Mesendoderm (in vitro differentiated cells): ENCODE results near the gene TSSK3.

Experiments
- DNase-seq: peaks from one replicate; pipeline ENCODE4 v3.0.0; 2013
- H2AK5ac ChIP-seq: 2 replicates; pipeline ENCODE4 v1.6.1; 2013; ENCODE audit warnings: low read length, inconsistent platforms
- H2BK120ac ChIP-seq: 2 replicates; pipeline ENCODE4 v1.6.1; 2013; ENCODE audit warnings: low read depth, mild to moderate bottlenecking, low read length, moderate library complexity, mixed read lengths
- H2BK15ac ChIP-seq: replicated peaks from 2 replicates; pipeline ENCODE4 v1.6.1; 2013; ENCODE audit warnings: low read depth, mild to moderate bottlenecking, moderate library complexity
- H2BK5ac ChIP-seq: 2 replicates; pipeline ENCODE4 v1.6.1; 2013; ENCODE audit warnings: low read length, inconsistent platforms
- H3K18ac ChIP-seq: 2 replicates; pipeline ENCODE4 v1.6.1; 2013; ENCODE audit warnings: mild to moderate bottlenecking, low read length, mixed read lengths
- H3K23ac ChIP-seq: one replicate; pipeline ENCODE4 v1.6.1; 2013; ENCODE audit warnings: low read length
- H3K27ac ChIP-seq: 2 replicates; pipeline ENCODE4 v1.5.1; 2013; ENCODE audit warnings: low read depth, mild to moderate bottlenecking, inconsistent platforms, low read length, moderate library complexity
- H3K27me3 ChIP-seq: 2 replicates; pipeline ENCODE4 v1.6.1; 2013; ENCODE audit warnings: low read length, control low read depth, mild to moderate bottlenecking, inconsistent platforms; ENCODE audit not compliant: insufficient read depth, poor library complexity
- H3K36me3 ChIP-seq: 2 replicates; pipeline ENCODE4 v1.6.1; 2013; ENCODE audit warnings: low read length, inconsistent platforms; ENCODE audit not compliant: control insufficient read depth, insufficient read depth
- H3K4ac ChIP-seq: one replicate; pipeline ENCODE4 v1.6.1; 2013; ENCODE audit warnings: low read depth, mild to moderate bottlenecking, low read length, moderate library complexity
- H3K4me1 ChIP-seq: 2 replicates; pipeline ENCODE4 v1.6.1; 2013; ENCODE audit warnings: low read depth, low read length, inconsistent platforms; ENCODE audit not compliant: control insufficient read depth
- H3K4me2 ChIP-seq: 2 replicates; pipeline ENCODE4 v1.6.1; 2013; ENCODE audit warnings: low read length
- H3K4me3 ChIP-seq: 2 replicates; pipeline ENCODE4 v1.5.1; 2013; ENCODE audit warnings: mild to moderate bottlenecking, low read length
- H3K56ac ChIP-seq: one replicate; pipeline ENCODE4 v1.6.1; 2013; ENCODE audit warnings: low read length
- H3K79me1 ChIP-seq: 2 replicates; pipeline ENCODE4 v1.6.1; 2013; ENCODE audit warnings: low read length, inconsistent platforms
- H3K79me2 ChIP-seq: 2 replicates; pipeline ENCODE4 v1.6.1; 2013; ENCODE audit warnings: mild to moderate bottlenecking, low read length; ENCODE audit not compliant: control insufficient read depth, insufficient read depth
- H3K9ac ChIP-seq: 2 replicates; pipeline ENCODE4 v1.6.1; 2013; ENCODE audit warnings: low read length, inconsistent platforms
- H4K5ac ChIP-seq: one replicate; pipeline ENCODE4 v1.6.1; 2013; ENCODE audit warnings: low read length
- H4K8ac ChIP-seq: one replicate; pipeline ENCODE4 v1.6.1; 2013; ENCODE audit warnings: low read depth, mild to moderate bottlenecking, control low read depth, low read length, moderate library complexity
- WGBS: extraction: QIAGEN DNeasy Blood & Tissue Kit; methylation state at CpG from one replicate; pipeline ENCODE4 v1.1.7; 2013; ENCODE audit warnings: low lambda C conversion rate, missing lambda C conversion rate; ENCODE audit not compliant: insufficient coverage; ENCODE audit errors: extremely low coverage; 5-methylcytosine and 5-hydroxymethylcytosine counted together

TSSK3 gene

DNA sequence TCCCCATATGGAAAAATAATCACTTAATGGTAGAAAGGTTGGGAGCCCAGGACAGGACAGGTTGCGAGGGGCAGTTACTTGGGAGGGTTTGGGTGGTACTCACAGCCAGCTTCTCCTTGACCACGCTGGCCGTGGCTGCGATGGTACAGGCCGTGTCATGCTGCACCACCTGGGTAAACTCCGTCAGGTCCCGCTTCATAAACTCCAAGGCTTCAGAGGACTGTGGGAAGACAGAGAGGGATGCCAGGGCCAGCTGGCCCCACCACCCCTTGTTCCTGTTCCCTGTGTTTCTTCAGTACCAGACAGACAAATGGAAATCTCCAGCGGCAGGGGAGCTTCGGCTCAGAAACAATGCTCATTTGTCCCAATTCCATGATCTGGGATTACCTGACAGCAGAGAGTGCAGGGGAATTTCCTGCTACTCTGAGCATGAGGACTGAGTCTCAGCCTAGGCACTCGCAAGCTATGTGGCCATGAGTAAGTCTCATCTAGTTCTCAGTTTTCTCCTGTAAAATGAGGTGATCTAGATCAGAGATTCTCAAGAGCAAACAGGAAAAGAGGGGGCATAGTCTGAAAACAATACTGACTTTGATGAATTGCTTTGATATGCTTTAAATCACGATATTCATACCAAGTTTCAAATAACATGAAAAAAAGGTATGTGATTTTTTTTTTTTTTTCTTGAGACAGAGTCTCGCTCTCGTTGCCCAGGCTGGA is 24.5 kb downstream of the TSSK3 start:
- Histone ChIP-seq H3K9ac (no peak overlapping the region), H3K27me3 (no peaks in the 10 kb centered on the region), H2BK120ac (no peak overlapping the region), H3K4ac (no peak overlapping the region), H2BK5ac (no peak overlapping the region), H3K79me1 (peaks cover 10% of the 10 kb centered on the region), H3K4me1 (no peaks in the 10 kb centered on the region), H3K18ac (no peak overlapping the region), H4K8ac (no peak overlapping the region), H3K4me3 (no peak overlapping the region), H3K36me3 (peaks cover 17% of the 10 kb centered on the region), H2AK5ac (no peak overlapping the region), H3K4me2 (no peak overlapping the region), H4K5ac (no peak overlapping the region), H3K23ac (no peak overlapping the region), H3K27ac (no peak overlapping the region), H3K56ac (no peak overlapping the region), H3K79me2 (peaks cover 2% of the 10 kb centered on the region), H2BK15ac (no peak overlapping the region)
- no CpG with 5 or more reads among the region's 13 CpGs for WGBS
- no peak for DNase-seq

DNA sequence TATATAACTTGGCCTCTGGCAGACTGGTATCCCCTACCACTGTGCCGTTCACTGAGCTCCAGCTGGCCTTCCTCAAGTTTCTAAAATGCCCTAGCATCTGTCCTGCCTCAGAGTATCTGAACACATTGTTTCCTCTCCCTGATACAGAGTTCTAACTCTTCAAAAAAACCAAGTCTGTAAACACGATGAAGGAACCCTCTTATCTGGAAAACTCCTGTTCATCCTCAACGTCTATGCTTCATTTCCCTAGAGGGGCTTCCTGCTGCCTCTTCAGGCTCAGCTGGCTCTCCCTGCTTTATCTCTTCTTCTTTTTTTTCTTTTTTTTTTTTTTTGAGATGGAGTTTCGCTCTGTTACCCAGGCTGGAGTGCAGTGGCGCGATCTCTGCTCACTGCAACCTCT is 26.3 kb downstream of the TSSK3 start:
- no peak overlapping the region for H3K18ac ChIP-seq
- WGBS: no CpG with 5 or more reads among the region's 6 CpGs
- peaks cover 17% of the 10 kb centered on the region for H3K36me3 ChIP-seq
- peaks cover 19% of the 10 kb centered on the region for H3K79me1 ChIP-seq
- no peak for DNase-seq
- H3K27me3 ChIP-seq: no peaks in the 10 kb centered on the region
- H4K5ac ChIP-seq: no peak overlapping the region
- no peak overlapping the region for H3K4me3 ChIP-seq
- no peak overlapping the region for H3K56ac ChIP-seq
- no peak overlapping the region for H2BK15ac ChIP-seq
- H2AK5ac ChIP-seq: no peak overlapping the region
- peaks cover 11% of the 10 kb centered on the region for H3K79me2 ChIP-seq
- no peak overlapping the region for H3K4ac ChIP-seq
- H3K9ac ChIP-seq: no peak overlapping the region
- H3K23ac ChIP-seq: no peak overlapping the region
- H3K27ac ChIP-seq: no peak overlapping the region
- H4K8ac ChIP-seq: no peak overlapping the region
- H2BK5ac ChIP-seq: no peak overlapping the region
- H2BK120ac ChIP-seq: no peak overlapping the region
- H3K4me2 ChIP-seq: no peak overlapping the region
- H3K4me1 ChIP-seq: peaks cover 5% of the 10 kb centered on the region

DNA sequence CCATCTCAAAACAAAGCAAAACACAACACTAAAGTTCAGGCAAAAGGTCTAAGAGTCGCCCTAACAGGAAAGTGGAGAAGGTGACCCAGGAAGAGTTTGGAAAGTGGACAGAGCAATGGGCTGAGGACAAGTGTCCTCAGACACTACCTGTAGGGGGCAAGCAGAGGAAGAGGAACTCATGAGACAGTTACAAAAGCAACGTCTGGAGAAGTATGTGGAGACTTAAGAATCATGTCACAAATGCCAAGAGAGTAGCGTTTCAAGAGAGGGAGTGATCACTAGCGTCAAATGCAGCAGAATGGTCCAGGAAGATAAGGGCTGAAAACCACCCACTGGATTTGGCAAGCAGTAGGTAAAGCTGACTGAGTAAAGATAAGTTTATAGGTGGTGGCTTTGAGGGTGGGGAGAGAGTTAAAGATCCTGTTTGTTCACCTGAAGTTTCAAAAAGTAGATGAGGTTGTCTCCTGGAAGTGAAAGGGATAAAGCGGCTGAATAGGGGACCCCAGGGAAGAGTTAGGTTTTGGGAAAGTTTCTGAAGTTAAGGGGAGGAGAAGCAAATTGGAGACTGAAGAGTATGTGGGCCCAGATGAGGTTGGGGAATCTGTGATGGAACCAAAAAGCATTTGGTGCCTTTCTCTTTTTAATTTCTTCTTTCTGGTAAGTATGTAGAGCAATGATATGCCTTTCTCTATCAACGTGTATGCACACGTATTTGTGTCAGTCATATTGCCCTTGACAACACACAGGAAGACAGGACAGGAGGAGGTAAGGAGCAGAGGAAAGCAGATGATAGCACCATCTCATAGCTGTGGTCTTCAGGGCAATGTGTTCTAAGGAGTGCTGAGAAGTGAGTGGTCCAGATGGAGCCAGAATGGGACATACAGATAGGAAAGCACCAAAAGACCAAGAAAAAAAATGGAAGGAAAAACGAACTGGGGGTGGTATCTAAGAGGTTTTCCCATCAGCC is 28.8 kb downstream of the TSSK3 start:
- H3K4me1 ChIP-seq: peaks cover 5% of the 10 kb centered on the region
- no peak overlapping the region for H2BK15ac ChIP-seq
- H3K4me3 ChIP-seq: no peak overlapping the region
- H4K5ac ChIP-seq: no peak overlapping the region
- no peak overlapping the region for H2AK5ac ChIP-seq
- no peak overlapping the region for H3K23ac ChIP-seq
- no peak overlapping the region for H3K4me2 ChIP-seq
- peaks cover 9% of the 10 kb centered on the region for H3K36me3 ChIP-seq
- no peak overlapping the region for H2BK120ac ChIP-seq
- no peak overlapping the region for H3K9ac ChIP-seq
- H3K4ac ChIP-seq: no peak overlapping the region
- H3K56ac ChIP-seq: no peak overlapping the region
- H3K18ac ChIP-seq: no peak overlapping the region
- no peaks in the 10 kb centered on the region for H3K27me3 ChIP-seq
- H2BK5ac ChIP-seq: no peak overlapping the region
- peaks cover 14% of the 10 kb centered on the region for H3K79me2 ChIP-seq
- H3K79me1 ChIP-seq: peaks cover 22% of the 10 kb centered on the region
- WGBS: no CpG with 5 or more reads among the region's 8 CpGs
- DNase-seq: no peak
- no peak overlapping the region for H3K27ac ChIP-seq
- no peak overlapping the region for H4K8ac ChIP-seq

DNA sequence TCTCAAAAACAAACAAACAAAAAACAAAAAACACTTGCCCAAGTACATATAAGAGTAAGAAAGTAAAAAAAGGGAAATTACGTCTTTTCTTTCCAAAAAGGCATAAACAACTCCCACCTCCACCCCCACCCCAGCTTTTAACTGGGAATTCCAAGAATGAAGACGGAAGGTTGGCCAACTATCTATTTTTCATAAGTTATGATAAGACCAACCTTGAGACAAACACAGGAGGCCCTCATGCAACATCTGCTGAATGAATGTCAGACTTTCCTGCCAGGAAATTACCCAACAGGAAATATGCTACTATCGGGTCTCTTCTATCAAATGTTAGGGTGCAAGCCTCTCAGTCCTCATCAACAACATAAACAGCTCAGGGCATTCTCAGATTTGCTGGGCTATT is 30.0 kb downstream of the TSSK3 start:
- Histone ChIP-seq H3K4me3 (no peak overlapping the region), H2BK15ac (no peak overlapping the region), H3K4me1 (peaks cover 5% of the 10 kb centered on the region)

DNA sequence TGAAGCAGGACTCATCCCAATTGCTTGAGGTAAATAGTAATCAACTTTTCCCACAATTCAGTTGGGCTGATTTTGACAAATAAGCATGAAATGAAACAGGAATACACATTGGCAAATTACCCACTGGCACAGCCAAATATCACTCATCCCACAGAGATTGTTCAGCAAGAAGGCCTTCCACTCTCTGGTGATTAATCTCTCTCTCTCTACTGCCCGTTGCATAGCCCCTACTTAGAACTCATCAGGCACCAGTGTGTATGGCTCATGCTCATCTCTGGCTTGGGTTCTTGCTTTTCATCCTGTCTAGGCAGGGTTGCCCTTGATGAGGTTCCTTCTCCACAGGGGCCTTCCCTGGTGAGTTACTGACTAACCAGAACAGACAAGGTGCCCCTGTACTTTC is 30.8 kb downstream of the TSSK3 start:
- H2BK120ac ChIP-seq: no peak overlapping the region
- no peak overlapping the region for H2BK5ac ChIP-seq
- peak overlapping the region; percentile 47 for H3K56ac ChIP-seq
- no peak overlapping the region for H4K5ac ChIP-seq
- DNase-seq: no peak
- no peak overlapping the region for H2BK15ac ChIP-seq
- H3K36me3 ChIP-seq: peaks cover 4% of the 10 kb centered on the region
- H3K18ac ChIP-seq: no peak overlapping the region
- no peak overlapping the region for H3K23ac ChIP-seq
- peak overlapping the region; percentile 88 for H3K9ac ChIP-seq
- H3K4me1 ChIP-seq: peaks cover 5% of the 10 kb centered on the region
- H4K8ac ChIP-seq: no peak overlapping the region
- no peak overlapping the region for H3K4me3 ChIP-seq
- H3K4ac ChIP-seq: no peak overlapping the region
- no peaks in the 10 kb centered on the region for H3K27me3 ChIP-seq
- peaks cover 14% of the 10 kb centered on the region for H3K79me2 ChIP-seq
- H2AK5ac ChIP-seq: no peak overlapping the region
- WGBS: no CpG with 5 or more reads among the region's 1 CpG
- H3K27ac ChIP-seq: no peak overlapping the region
- peaks cover 22% of the 10 kb centered on the region for H3K79me1 ChIP-seq
- H3K4me2 ChIP-seq: peak overlapping the region; percentile 68

More for the DNA sequence above, 30.0 kb downstream of the TSSK3 start:
- H2AK5ac ChIP-seq: no peak overlapping the region
- no peak overlapping the region for H3K56ac ChIP-seq
- H4K5ac ChIP-seq: no peak overlapping the region
- H2BK5ac ChIP-seq: no peak overlapping the region
- H3K9ac ChIP-seq: no peak overlapping the region
- peaks cover 14% of the 10 kb centered on the region for H3K79me2 ChIP-seq
- H3K27me3 ChIP-seq: no peaks in the 10 kb centered on the region
- H3K79me1 ChIP-seq: peaks cover 22% of the 10 kb centered on the region
- no peak overlapping the region for H4K8ac ChIP-seq
- peaks cover 4% of the 10 kb centered on the region for H3K36me3 ChIP-seq
- no peak overlapping the region for H3K18ac ChIP-seq
- WGBS: no CpG with 5 or more reads among the region's 3 CpGs
- no peak overlapping the region for H2BK120ac ChIP-seq
- H3K4me2 ChIP-seq: no peak overlapping the region
- H3K23ac ChIP-seq: no peak overlapping the region
- no peak for DNase-seq
- H3K4ac ChIP-seq: no peak overlapping the region
- H3K27ac ChIP-seq: no peak overlapping the region
